GM10847 (cell line): ENCODE data around the gene RCE1.
A peak's percentile ranks its signal among the peaks of the same experiment; 100 is the strongest.

Experiments used
- POLR2A ChIP-seq: IDR thresholded peaks from 2 replicates; pipeline ENCODE4 v1.6.1; 2011; ENCODE audit not compliant: insufficient read length; ENCODE audit errors: extremely low read depth

RCE1 gene, protein sequence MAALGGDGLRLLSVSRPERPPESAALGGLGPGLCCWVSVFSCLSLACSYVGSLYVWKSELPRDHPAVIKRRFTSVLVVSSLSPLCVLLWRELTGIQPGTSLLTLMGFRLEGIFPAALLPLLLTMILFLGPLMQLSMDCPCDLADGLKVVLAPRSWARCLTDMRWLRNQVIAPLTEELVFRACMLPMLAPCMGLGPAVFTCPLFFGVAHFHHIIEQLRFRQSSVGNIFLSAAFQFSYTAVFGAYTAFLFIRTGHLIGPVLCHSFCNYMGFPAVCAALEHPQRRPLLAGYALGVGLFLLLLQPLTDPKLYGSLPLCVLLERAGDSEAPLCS

GRCh38 chr11:66842896-66843775, at the start of gene RCE1:
TSS of gene RCE1 (plus strand) at chr11:66843441. CDS start at chr11:66843456, 15 bp downstream.
- TF ChIP-seq POLR2A, result peak; percentile 93

DNA sequence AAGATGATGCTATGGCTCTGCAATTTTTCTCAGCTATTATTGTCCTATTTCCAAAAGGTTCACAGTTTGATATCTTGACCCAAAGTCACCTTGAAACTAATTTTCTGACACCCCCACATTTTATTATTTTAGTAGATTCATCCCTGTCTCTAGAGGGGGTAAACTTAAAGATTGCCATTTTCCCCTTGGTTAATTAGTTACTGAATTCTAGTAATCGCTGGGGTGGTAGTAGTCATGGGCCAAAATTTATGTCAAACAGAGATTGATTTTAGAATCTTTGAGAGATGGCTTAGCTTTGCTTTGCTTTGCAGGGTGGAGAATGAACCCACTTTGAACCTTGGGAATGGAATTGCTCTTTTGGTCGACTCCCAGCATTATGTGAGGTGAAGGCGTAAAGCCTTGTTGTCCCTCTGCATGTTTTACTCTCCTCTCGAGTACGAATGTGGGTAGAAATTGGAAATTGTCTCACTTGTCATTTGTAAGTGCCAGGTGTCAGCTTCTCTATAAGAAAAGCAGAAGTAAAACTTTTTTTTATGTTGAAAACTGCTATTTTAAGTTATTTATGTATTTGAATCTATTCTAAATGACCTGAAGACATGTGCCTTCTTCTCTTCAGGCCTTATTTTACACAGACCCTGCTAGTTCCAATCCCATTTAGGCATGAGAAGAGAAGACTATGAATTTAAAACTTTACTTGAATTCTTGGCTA, 42.4 kb upstream of the RCE1 start:
- TF ChIP-seq POLR2A, result no peak

- no peak for TF ChIP-seq POLR2A
Measured at GRCh38 chr11:66809592-66809991, 33.6 kb upstream of the RCE1 start.

DNA sequence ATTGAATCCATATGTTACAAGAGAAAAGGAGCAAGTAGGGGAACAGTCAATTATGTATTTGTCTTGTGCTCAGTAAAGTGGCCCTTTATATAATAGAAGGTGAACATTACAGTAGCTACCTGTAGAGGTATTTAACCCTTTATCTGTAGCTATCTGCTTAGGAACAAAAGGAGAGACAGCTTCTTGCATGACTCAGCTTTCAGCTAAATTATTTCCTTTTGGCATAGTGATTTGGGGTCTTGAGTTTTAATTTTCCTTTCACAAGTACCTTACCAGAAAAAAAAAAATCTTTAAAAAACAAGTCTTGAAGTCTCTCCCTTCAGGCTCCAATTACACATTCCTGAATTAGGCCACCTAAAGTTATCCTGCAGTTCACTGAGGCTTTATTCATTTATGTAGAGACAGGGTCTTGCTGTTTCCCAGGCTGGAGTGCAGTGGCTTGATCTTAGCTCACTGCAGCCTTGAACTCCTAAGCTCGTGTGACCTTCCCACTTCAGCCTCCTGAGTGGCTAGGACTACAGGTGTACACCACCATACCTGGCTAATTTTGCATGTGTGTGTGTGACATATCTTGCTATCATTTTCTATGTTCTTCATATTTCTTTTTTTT, 32.6 kb upstream of the RCE1 start:
- no peak for TF ChIP-seq POLR2A

DNA sequence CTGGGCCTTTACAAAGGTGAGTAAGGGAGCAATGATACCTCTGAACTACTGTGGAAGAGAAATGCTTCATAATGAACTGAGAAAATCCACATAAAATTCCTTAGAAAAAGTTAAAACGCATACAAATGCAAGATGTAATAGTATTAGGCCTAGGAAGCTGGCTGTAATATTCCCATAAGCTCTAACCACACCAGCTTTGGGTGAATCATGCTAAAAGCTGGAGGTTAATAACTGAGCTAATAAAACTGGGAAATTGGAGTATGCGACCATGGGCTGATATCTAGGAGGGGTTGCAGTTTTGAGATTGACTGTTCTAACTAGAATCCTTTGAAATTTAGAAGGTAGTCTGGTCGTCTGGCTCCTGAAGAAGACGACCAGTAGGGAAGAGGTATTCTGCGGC, 28.6 kb upstream of the RCE1 start:
- no peak for TF ChIP-seq POLR2A

DNA sequence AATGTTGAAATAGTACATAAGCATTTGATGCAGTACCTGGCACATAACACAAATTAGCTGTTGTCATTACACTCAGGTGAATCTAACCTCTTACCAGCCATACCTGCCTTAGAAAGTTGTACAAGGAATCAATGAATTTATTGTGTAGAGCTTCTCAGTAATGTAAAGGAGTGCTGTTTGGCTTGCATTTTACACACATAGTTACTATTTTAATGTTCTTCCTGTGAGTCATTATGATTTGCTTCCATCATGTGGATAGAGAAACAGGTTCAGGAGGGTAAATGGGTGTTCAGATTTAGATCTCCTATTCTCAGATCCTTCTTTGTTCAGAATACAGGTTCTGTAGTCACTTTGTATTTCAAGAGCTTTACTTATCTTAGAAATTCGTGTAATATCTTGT, 27.6 kb upstream of the RCE1 start:
- no peak for TF ChIP-seq POLR2A

DNA sequence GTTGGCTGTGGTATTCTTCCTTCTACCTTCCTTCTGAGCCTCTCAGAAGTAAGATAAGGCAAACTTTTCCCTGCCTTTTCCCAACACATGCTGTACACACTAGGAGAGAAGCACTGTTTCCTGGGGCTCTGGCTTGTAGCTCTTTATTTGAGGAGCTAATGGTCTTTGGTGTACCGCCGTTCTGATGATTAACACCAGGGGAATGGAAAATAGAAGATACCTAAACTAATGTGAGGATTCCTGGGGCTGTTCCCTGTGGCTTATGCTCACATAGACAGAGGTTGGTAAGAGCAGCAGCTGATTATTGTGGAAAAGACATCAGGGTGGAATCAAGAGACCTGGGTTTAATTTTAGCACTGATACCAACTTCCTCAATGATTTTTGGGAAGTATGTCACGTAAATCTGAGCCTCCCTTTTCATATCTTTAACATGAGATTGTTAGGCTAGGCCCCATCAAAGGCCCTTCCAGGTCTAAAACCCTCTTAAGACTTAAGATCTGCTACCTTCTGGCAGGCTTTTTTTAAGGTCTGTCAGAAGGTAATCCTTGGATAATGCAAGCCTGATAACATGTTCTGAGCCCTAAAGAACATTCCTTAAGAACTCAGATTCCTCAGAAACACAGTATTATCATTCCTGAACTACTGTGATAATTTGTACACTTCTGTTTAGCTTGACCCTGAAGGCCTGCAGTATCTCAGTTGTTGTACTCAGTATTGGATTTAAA, 24.8 kb upstream of the RCE1 start:
- no peak for TF ChIP-seq POLR2A

DNA sequence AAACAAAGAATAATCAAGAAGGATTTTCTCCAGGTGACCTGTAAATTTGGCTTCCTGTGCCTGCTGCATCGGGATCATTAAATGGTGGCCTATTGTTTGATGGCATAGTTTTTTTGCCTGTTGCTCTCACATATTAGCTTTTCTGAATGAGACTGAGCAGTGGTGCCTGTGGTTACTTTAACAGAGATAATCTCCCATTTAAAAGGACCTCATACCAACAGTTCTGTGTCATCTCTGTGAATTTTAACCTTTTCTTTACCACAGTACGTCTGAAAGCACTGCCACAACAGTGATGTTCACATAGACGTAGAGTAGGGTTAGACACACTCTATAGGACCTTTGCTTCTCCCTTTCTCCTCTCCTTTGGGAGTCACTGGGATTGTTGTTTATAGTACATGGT, 22.9 kb upstream of the RCE1 start:
- TF ChIP-seq POLR2A, result no peak

DNA sequence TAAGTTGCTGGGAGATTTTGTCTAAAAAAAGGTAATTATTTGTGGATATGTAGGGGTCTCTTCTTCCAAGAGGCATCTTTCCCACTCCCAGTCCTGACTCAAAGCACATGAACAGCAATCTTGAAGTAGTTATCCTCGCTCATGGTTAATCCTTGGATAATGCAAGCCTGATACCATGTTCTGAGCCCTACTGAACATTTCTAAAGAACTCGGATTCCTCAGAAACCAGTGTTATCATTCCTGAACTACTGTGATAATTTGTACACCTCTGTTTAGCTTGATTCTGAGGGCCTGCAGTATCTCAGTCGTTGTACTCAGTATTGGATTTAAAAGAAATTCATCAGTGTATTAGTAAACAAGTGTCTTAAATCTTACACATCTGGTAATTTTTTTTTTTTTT, 22.3 kb upstream of the RCE1 start:
- TF ChIP-seq POLR2A, result no peak

DNA sequence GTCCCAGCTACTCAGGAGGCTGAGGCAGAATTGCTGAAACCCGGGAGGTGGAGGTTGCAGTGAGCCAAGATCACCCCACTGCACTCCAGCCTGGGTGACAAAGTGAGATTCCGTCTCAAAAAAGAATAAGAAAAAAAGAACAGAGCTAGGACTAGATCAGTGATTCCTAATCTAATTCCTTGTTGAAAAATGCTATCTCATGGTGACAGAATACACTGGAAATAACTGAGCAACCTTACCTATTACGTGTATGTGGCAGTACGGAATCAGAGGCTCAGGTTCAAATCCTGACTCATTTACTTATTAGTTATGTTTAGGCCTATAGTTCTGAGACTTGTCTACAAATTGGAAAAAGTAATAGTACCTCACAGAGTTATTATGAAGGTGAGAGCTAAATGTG, 19.5 kb upstream of the RCE1 start:
- TF ChIP-seq POLR2A, result no peak

DNA sequence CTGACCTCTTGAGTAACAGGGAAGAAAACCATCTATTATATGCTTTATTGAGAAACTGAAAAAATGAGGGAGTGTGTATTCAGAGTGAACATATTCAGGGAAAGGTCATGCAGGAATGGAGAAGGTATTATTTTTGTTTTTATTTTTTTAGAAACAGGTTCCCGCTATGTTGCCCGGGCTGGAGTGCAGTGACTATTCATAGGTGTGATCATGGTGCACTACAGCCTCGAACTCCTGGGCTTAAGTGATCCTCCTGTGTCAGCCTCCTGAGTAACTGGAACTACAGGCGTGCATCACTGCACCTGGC, 8.7 kb upstream of the RCE1 start:
- TF ChIP-seq POLR2A, result no peak

- no peak for TF ChIP-seq POLR2A
Measured at GRCh38 chr11:66834943-66835342, 8.3 kb upstream of the RCE1 start.

DNA sequence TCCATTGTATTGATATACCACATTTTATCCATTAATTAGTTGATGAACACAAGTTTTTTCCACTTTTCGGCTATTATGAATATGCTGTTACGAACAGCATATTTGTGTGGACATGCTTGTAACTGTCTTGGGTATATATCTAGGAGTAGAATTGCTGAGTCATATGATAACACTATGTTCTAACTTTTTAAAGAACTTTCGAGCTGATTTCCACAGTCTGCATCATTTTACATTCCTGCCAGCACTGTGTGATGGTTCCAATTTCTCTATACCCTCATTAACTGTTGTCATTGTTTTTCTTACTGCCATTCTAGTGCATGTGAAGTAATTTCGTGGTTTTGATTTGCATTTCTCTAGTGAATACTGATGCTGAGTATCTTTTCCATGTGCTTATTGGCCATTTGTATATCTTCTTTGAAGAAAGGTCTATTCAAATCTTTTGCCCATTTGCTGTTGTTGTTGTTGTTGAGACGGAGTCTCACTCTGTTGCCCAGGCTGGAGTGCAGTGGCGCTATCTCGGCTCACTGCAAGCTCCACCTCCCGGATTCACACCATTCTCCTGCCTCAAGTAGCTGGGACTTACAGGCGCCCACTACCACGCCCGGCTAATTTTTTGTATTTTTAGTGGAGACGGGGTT, 7.4 kb upstream of the RCE1 start:
- no peak for TF ChIP-seq POLR2A

DNA sequence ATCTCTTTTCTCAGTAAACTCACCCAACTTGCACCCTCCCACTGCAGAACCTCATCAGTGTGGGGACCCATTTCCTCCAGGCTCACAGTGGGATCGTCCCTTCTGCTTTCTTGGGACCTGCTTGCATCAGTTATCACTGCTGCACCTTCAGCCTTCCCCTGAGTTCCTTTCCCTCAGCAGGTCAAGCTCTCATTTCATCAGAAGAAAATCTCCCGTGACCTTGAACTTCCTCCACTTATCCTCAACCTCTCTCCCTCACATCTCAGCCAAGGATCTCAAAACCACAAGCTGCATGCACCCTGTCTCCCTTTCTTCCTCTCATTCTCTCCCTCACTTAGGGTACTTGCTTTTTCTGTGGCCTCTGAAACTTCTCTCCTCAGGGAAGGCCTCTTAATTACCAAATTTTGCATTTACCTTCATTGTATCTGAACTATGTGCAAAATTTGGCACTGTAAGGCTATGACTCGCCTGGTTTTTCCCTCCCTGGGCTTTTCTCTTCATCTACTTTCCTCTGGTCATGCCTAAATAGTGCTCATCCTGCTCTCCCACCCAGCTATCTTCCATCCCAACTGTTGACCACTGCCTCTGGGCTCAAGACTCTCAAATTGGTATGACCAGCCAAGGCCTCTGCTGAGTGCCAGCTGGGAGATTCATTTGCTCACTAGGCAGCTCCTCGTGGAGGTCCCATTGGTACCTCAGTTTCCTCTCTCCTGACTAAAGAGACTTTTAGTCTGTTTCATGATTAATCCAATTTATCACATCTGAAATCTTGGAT, 2.7 kb upstream of the RCE1 start:
- TF ChIP-seq POLR2A, result no peak
